GM12874 (cell line): ENCODE measurements around the gene GASK1A.

Source experiments
- TF ChIP-seq, protein P1 (sequence below): IDR thresholded peaks from 2 replicates; pipeline ENCODE4 v1.5.1; 2011; ENCODE audit warnings: low read depth, mild to moderate bottlenecking, control low read depth, low read length, moderate library complexity; ENCODE audit not compliant: insufficient read depth

Gene GASK1A

DNA sequence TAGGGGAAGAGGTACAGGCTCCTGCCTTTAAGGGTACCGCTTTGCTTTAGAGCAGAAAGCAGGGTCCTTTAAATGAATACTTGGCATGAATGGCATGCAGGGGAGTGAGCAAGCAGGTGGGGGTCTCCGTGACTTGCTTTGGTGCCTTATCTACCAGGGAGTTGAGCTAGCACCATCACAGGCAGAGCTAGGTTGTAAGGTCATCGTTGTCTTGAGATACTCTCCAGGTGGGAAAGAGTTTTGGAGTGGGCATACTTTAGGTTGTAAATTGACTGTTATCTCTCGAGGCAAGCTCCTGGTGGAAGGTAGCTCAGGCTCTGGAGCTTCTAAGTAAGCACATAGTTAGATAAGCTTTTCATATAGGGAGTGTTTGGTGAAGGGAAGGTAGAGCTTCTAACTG lies 5.6 kb downstream of the GASK1A start:
- TF ChIP-seq, protein P1, sequence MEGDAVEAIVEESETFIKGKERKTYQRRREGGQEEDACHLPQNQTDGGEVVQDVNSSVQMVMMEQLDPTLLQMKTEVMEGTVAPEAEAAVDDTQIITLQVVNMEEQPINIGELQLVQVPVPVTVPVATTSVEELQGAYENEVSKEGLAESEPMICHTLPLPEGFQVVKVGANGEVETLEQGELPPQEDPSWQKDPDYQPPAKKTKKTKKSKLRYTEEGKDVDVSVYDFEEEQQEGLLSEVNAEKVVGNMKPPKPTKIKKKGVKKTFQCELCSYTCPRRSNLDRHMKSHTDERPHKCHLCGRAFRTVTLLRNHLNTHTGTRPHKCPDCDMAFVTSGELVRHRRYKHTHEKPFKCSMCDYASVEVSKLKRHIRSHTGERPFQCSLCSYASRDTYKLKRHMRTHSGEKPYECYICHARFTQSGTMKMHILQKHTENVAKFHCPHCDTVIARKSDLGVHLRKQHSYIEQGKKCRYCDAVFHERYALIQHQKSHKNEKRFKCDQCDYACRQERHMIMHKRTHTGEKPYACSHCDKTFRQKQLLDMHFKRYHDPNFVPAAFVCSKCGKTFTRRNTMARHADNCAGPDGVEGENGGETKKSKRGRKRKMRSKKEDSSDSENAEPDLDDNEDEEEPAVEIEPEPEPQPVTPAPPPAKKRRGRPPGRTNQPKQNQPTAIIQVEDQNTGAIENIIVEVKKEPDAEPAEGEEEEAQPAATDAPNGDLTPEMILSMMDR = no peak

DNA sequence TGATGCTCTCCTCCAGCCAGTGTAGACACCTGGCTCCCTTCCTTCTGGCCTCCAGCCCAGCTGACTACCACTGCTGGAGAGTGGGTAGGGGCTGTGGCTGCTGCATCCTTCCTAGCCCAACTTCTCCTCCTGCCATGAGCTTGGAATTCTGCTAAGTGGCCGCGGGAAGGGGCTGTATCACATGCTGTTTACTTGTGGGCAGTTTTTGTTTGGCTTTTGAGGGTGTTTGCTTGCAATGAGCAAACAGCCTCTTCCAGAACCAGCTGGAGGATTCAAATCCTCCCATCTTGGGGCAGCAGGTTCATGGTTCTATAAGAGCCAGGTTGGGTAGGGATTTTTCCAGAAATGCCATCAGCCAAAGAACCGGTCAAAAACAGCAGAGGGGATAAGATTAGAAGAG lies 9.0 kb downstream of the GASK1A start:
- TF ChIP-seq, protein P1 = no peak

DNA sequence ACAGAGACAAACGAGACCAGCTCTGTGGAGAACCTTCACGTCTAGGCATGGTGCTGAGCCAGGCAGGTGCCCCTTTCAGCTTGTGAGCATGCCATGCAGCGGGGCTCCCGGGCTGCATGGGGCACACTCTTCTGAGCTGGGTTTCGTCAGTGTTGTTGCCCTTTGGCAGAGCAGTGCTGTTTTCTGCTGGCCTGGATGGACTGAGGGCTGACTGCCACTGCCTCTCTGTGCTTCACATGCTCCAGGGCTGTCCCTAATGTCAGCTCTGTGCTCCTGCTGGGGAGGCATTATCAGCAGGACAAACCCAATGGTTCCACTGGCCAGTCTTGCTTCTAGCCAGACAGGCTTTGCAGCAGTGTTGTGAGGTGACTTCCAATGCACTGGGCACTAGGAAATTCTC lies 9.5 kb downstream of the GASK1A start:
- TF ChIP-seq, protein P1 = no peak

DNA sequence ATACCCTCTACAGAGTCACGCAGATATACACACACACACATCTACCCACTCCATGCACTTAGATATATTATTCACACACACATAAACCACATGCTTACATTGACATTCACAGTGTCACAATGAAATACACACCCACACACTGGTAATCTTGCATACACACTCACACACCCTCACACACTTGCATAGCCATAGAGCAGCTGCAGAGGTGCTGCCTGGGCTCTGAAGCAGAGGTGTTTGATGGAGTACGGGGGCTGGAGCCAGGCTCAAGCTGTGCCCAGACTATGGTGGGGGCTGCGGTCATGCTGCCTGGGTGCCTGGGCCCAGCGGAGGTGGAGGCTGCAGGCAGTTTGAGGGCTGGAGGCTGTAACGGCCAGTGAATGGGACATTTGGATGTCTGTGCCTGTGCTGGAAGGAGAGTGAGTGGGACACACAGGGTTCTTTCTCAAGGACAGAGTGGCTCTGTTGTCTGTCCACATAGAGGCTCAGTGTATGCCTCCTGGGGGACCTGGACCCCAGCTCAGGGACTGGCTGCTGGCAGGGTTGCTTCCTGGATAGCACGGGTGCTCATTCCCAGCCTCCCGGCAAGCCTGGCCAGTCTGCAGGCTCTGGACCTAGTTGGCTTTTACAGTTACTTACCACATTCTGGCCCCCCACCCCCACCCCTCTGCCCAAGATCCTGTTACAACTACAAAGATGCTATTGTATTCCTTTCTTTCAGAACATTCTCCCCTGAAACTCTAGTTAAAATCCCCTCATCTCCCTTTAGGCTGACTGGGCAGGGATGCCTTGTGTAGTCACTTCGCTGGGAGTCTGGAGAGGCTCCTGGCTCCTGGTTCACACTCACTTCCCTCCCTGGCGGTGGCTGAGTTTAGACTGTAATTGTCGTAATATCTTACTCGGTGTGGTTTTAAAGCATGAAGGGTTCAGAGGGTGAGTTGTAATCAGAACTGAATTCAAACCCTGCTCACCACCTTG lies 12.5 kb downstream of the GASK1A start:
- TF ChIP-seq, protein P1 = no peak

DNA sequence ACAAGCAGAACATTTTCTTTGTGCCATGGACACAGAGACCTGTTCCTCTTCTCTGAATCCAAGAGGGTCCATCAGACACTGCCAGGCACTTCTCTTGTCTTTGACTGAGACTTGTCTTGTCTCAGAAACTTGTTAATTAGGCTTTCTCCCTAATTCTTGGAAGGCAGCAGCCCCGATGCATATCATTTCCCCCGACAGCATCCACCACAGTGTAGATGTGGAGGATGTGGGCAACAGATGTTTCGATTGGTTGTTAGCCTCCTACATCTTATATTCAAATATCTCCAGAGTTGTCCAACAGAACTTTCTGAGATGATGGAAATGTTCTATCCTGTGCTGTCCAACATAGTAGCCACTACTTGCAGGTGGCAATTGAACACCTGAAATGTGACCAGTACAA lies 15.5 kb downstream of the GASK1A start:
- TF ChIP-seq, protein P1 = no peak

DNA sequence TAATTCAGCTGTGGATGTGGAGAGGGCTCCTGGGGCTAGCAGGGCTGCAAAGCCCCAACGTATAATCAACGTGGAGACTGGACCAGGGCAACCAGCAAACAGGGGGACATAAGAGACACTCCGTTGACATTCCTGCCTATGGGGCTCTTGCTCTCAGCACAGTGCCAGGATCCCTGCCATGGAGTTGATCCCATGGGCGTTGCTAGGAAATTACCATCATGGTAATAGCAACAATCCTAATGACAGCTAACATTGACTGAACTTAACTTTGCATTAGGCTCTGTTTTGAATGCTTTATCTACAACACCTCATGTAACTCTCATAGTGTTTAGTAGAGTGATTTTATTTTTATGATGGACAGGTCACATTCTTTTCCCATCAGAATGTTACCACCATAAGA lies 16.9 kb downstream of the GASK1A start:
- TF ChIP-seq, protein P1 = no peak

DNA sequence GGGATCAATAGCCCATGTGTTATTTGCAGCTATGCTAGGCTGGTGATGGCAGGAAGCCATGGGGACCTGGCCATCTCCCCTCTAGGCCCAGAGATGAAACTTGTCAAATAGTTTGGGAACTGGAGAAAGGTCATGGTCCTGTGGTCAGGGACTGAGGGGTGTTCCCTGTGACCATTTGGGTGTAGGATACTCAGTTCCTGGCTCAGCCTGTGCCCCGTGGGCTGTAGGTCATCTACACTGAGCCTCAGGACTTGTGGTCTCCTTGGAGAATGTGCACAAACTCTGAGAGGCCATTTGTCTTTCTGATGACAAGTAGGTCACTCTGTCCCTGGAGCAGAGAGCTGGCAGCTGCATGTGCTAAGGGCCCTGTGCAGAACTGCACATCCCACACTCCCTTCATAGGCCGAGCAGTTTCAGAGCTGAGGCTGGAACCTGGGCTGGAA lies 17.5 kb downstream of the GASK1A start:
- TF ChIP-seq, protein P1 = no peak
